UCSD-AML1 (cell line): ENCODE data around the gene PDX1.
A peak's percentile ranks its signal among the peaks of the same experiment; 100 is the strongest.
"Not testable (repeated sequence)": the region's sequence is repeated elsewhere in the genome, so short reads cannot be mapped to it uniquely, and the experiment has no call there.

Source experiments
- DNase-seq: peaks from one replicate; lab custom pipeline; 2025; ENCODE audit not compliant: unreplicated experiment; lab: John Stamatoyannopoulos, UW

The PDX1 gene

DNA sequence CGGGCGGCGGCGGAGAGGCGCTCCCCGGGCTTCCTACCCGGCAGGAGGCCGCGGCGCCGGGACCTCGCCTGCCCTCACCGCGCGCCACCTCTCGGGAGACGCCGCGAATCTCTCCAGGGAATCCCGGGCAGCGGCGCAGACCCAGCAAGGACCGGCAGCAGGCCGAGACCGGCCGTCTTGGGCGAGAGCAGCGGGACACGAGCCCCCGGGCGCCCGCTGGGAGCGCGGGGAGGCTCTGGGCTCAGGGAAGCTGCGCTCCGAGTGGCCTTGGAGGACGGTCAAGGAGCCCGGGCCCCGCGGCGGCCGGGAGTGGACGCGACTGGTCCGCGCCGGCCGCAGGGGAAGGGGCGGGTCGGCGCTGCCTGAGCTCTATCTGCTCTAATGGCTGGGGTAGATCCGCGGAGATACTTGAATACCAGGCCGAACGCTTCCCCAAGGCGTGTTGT lies 34.6 kb downstream of the PDX1 start:
- no peak for DNase-seq

- no peak for DNase-seq
These were observed 35.3 kb downstream of the PDX1 start for GRCh38 chr13:27955014-27955591.

DNA sequence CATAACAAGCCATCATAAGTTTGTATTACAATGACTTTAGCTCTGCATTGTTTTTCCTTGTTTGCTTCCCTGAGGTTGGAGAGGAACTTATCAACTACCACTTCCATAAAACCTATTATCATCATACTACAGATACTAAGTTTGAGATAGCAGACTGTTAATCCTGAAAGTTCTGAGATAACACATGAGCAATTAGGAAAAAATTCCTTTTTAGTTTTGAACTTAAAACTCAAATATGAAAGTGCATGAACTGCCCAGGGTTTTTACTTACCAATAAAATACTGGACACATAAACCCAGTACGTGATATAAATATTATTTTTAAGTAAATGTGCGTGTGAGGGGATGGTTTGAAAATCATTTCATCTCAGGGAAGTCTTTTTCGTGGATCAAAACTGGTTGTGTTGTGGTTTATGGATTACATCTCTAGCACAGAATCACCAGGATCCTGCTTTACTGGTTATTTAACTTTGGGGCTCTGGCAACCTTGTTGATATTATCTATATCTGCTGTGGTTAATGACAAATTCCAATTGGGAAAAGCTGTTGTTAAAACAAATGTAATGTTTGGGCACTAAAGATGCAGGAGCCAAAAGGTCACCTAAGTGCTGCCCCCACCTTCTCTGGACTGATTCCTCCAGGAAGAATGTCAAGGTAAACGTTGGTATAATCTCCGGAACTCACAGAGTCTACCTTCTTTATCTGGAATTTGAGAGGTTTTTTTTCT lies 36.9 kb downstream of the PDX1 start:
- DNase-seq: no peak

- DNase-seq: no peak
These were observed 40.2 kb downstream of the PDX1 start for GRCh38 chr13:27959976-27960361.

DNA sequence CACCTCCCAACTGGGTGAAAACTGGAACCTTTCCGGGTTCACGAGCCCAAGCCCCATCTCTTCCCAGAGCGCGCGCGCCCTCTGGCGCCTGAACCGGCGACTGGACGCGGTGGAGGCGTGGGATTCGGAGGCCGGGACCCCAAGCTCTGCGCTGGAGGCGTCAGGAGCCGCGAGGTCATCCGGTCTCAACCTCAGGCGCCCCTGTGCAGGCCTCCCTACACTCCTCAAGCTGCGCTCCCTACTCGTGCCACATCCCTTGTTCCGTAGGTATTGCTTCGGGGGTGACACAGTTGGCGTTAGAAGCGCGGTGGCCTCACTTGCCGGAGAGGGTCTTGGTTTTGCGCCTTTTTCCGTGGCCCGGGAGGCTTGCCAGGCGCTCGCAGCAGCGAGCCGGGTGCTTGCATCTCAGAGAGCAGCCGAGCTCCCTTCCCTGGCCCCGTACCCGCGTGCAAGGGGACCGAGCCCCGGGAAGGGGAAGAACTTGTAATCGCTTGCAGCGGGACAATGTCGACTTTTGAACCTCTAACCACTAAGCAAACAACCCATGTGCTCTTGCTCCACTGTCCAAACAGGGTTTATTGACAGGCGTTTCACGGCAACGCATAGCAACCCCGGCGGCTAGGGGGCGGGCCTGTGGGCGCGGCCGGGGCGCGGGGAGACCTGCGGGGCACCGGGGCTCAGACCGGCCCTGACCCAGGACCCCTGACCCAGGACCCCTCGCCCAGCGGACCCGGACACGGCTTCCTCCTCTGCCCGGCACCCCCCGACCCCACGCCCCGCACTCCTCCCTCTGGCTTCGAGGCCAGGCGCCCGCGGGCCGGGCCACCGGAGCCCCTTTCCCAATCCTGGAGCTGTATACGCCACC lies 40.8 kb downstream of the PDX1 start:
- DNase-seq: peak; percentile 50

GRCh38 chr13:27961227-27962085 lies 41.7 kb downstream of the PDX1 start:
- DNase-seq: no peak

DNA sequence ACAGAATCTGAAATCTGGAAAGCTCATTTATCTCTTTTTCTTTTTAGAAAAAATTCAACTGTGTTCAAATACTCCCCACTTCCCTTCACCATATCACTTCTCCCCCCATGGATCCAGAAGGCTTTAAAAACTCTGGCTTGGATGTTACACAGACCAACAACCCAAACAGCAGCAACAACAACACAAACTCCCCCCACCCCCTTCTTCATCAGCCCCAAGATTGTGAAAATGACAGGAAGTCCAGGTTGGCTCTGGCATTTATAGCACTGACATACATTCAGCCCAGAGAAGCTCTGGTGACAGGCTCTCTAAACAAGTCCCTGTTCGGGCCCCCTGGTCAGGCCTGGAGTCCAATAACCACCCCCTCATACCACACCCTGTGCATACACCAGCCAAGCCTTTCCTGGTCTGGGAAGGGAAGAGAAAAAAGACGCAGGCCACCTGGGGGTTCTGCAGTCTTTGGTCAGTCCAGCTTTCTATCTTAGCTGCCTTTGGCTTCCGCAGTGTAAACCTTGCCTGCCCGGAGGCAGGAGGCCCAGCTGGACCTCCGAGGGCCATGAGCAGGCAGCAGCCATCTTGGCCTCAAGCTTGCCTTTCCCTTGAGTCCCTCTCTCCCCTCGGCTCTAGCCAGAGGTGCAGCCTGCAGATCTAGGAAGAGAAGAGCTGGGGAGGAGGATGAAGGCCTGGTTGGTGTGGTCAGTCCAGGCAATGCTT lies 42.5 kb downstream of the PDX1 start:
- DNase-seq: no peak

DNA sequence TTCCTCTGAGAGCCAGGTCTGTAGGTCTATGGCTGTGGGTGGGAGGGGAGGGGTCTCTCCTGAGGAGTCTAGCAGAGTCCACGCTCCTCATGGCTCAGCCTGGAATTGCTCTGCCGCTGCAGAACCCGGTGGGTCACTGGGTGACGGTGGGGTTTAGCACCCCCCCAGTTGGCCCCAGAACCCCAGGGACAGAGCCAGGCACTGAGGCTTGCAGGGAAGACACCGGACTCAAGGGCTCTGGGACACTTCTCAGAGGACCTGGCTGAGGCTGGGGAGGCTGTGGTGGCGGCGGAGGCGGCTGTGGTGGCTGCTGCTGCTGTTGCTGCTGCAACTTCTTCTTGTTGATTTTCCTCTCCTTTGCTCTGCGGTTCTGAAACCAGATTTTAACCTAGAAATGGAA lies 43.2 kb downstream of the PDX1 start:
- DNase-seq: no peak

- DNase-seq: no peak
These were observed 43.7 kb downstream of the PDX1 start for GRCh38 chr13:27963491-27963890.

- not testable (repeated sequence) for DNase-seq
These were observed 44.4 kb downstream of the PDX1 start for GRCh38 chr13:27964206-27964605.

DNA sequence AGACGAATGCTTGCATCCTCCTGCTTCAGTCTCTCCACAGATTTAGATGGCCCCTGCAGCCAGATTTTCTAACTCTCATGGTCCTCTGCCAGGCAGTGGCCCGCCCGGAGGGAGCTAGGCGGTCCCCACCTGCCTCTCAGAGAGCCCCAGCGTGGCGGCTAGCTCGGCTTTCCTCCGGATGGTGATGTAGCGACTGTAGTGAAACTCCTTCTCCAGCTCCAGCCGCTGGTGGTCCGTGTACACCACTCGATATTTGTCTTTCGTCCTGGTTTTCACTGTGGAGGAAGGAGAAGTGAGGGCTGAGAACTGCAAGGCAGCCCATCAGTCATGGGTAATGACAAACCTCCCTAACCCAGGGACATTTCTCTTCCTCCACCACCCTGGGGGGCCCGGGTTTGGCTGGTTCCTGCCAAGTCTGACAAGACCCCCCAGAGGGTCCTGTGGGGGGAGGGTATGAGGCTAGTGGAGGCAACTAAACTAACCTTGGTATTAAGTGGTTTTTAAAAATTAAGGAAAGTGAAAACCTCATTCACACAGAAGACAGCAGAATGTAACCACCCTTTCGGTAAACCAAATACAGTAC lies 45.0 kb downstream of the PDX1 start:
- no peak for DNase-seq

DNA sequence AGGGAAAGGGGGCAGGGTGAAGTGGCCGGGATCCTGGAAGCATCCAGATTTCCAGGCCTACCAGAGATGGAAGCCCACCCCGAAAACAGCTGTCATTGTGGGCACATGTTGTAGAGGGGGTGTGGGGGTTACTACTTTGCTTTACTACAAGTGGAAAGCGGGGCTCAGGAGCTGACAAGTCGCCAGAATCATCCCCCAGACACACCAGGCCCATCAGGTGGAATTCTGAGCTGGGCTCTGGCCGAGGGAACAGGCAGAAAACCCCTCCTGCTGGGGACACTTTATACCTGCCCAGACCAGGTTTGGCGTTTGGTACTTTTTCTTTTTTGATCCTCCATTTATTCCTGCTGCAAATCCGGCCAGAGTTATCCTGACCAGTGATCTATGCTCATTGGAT lies 45.5 kb downstream of the PDX1 start:
- no peak for DNase-seq

- no peak for DNase-seq
These were observed 46.2 kb downstream of the PDX1 start for GRCh38 chr13:27965740-27966640.

GRCh38 chr13:27966641-27967202 lies 46.9 kb downstream of the PDX1 start:
- DNase-seq: no peak

DNA sequence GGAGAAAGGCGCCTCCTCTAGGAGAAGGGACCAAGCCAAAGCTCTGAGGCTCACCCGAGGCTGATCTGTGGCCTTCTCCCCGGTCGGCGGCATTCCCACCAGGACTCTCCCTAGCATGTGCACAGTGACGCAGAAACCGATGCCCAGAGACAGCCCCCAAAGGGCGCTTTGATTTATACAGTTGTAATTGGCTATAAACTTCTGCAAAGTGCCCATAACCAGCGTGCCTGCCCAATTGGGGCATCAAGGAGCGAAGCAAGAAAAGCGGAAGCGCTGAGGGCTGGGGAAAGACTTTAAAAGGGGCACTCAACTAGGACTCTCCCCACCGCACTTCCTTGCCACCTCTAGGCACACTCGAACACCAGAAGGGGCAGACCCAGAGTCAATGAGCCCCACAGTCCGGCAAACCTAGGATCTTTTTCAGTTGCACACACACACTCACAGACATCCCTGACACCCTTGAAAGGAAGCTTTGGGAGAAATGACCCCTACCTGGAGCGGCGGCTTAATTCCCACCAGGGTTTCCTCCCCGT lies 47.5 kb downstream of the PDX1 start:
- no peak for DNase-seq

DNA sequence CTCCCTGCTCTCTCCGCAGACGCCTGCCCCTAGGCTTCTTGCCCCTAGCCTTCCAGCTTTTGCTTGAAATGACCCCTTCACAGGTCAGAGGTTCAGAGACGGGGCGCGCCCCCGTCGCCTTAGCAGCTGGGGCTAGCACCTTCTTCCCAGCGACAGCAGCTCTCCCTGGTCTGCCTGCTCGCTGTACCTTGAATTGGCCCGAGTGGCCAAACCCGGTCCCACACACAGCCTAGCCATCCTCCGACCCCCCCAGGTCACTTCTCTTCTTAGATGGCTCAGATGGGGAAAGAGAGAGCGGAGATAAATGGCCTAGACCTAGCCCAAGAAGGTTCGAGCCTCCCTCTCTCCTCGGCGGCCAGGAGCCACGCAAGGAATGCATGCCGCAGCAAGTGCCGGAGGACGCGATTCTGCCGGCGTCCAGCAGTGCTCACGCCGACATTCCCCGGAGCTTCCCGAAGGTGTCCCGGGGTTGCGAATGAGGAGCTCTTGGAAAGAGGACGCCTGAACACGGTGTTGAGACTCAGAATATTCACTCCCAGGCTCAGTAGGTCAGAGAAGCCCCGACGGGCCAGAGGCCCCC lies 48.0 kb downstream of the PDX1 start:
- DNase-seq: no peak

DNA sequence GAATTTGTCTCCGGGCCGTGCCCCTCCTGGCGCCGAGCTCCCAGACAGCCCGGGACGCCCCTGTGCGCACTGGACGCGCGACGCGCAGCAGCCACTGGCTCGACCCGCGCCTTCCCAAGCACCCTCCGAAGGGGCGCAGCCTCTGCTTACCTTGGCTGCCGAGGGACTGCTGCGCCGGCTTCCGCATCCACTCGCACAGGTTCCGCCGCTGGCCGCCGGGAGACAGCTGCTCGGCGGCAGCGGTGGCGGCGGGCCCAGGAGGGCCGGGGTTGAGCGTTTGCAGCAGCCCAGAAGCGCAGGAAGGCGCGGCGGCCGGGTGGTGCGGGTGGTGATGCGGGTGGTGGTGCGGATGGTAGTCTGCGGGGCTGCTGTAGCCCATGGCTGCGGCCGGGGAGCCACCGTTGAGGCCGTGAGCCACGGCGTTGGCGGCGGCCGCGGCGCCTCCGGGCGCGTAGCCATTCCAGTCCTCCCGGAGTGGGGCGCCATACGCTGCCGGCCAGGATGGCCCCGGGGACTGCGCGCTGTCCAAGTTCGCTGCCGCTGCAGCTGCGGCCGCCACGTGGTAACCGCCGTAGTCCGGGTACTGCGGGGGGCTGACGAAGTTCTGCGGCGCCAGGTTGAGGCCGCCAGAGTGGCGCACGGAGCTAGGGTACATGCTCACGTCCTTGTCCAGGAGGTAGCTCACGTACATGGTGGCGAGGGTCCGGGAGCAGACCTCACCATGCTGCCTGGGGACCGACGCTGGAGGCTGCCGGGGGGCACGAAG lies 48.7 kb downstream of the PDX1 start:
- DNase-seq: no peak
